ENCODE measurements around the gene MTCL1.

DNA sequence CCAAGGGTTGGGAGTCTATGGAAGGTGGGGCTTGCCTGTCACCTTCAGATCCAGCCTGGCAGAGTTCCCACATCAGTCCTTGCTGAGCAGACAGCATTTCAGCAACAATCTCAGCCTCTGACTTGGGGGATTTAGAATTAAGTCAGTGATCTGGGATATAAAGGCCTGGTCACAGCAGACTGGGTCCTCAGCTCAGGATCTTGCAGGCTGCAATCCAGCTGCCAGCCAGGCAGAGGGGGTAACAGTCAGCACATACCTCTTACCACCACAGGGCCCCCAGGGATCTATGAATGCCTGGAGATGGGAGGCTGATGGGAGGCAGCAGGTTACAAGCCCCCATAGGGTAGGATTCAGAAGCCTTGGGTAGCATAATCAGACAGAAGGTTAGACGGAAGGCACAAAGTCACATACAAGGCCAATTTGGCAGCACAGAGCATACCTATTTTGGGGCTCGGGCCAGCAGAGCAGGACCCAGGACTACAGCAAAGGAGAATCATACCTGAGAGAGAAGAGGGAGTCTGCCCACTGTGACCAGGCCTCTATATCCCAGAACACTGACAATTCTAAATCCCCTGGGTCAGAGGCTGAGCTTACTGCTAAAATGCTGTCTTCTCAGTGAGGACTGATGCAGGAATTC lies 163.5 kb downstream of the MTCL1 start:
- TF ChIP-seq, protein P1, sequence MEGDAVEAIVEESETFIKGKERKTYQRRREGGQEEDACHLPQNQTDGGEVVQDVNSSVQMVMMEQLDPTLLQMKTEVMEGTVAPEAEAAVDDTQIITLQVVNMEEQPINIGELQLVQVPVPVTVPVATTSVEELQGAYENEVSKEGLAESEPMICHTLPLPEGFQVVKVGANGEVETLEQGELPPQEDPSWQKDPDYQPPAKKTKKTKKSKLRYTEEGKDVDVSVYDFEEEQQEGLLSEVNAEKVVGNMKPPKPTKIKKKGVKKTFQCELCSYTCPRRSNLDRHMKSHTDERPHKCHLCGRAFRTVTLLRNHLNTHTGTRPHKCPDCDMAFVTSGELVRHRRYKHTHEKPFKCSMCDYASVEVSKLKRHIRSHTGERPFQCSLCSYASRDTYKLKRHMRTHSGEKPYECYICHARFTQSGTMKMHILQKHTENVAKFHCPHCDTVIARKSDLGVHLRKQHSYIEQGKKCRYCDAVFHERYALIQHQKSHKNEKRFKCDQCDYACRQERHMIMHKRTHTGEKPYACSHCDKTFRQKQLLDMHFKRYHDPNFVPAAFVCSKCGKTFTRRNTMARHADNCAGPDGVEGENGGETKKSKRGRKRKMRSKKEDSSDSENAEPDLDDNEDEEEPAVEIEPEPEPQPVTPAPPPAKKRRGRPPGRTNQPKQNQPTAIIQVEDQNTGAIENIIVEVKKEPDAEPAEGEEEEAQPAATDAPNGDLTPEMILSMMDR (IDR thresholded peaks at IDR 0.05; ENCODE audit: poor library complexity): no peak
- TF ChIP-seq EZH2phosphoT487 (IDR thresholded peaks at IDR 0.05; ENCODE audit: low read depth, severe bottlenecking, unreplicated experiment): no peak

Data from hepatocyte (in vitro differentiated cells).